ENCODE data around the gene TP63.

The TP63 gene

GRCh38 chr3:189890496-189890895 lies 259.3 kb downstream of the TP63 start:
- DNase-seq = no peak

GRCh38 chr3:189896533-189896932 lies 265.3 kb downstream of the TP63 start:
- no peak for DNase-seq

GRCh38 chr3:189897406-189897805 lies 266.2 kb downstream of the TP63 start:
- DNase-seq = no peak

GRCh38 chr3:189898559-189899153 lies 267.5 kb downstream of the TP63 start:
- DNase-seq = no peak

- no peak for DNase-seq
Measured at GRCh38 chr3:189899186-189899585, 268.0 kb downstream of the TP63 start.

- DNase-seq = no peak
Measured at GRCh38 chr3:189900578-189900977, 269.4 kb downstream of the TP63 start.

- DNase-seq = no peak
Measured at GRCh38 chr3:189901481-189901880, 270.3 kb downstream of the TP63 start.

- no peak for DNase-seq
Measured at GRCh38 chr3:189902230-189903186, 271.3 kb downstream of the TP63 start.

GRCh38 chr3:189903562-189904250 lies 272.5 kb downstream of the TP63 start:
- DNase-seq = no peak

- no peak for DNase-seq
Measured at GRCh38 chr3:189907803-189908202, 276.6 kb downstream of the TP63 start.

- no peak for DNase-seq
Measured at GRCh38 chr3:189908646-189909045, 277.5 kb downstream of the TP63 start.

- no peak for DNase-seq
Measured at GRCh38 chr3:189909139-189909538, 277.9 kb downstream of the TP63 start.

- DNase-seq = no peak
Measured at GRCh38 chr3:189909573-189909972, 278.4 kb downstream of the TP63 start.

GRCh38 chr3:189911001-189911400 lies 279.8 kb downstream of the TP63 start:
- no peak for DNase-seq

GRCh38 chr3:189914799-189915198 lies 283.6 kb downstream of the TP63 start:
- DNase-seq = no peak

- DNase-seq = no peak
Measured at GRCh38 chr3:189921770-189922169, 290.6 kb downstream of the TP63 start.

GRCh38 chr3:189927975-189928895 lies 297.0 kb downstream of the TP63 start:
- no peak for DNase-seq

- DNase-seq = no peak
Measured at GRCh38 chr3:189936201-189936945, 305.2 kb downstream of the TP63 start.

GRCh38 chr3:189937302-189938127 lies 306.3 kb downstream of the TP63 start:
- DNase-seq = no peak

- DNase-seq = no peak
Measured at GRCh38 chr3:189941125-189941524, 309.9 kb downstream of the TP63 start.

GRCh38 chr3:189941679-189942078 lies 310.5 kb downstream of the TP63 start:
- no peak for DNase-seq

All from stimulated activated CD4-positive, alpha-beta T cell treated with anti-CD3 and anti-CD28 coated beads, Interleukin-2, amount 100 ng/mL, for 24 hours (primary cell).